ENCODE results near the gene HIPK3. TPM values are rescaled to one million over a fixed set of nuclear protein-coding genes. Genes with fewer than 3 reads are reported as not detected.

HIPK3 gene
- polyA plus RNA-seq, 4 donors = 9.5 to 40.7 (median 20.0) TPM

DNA sequence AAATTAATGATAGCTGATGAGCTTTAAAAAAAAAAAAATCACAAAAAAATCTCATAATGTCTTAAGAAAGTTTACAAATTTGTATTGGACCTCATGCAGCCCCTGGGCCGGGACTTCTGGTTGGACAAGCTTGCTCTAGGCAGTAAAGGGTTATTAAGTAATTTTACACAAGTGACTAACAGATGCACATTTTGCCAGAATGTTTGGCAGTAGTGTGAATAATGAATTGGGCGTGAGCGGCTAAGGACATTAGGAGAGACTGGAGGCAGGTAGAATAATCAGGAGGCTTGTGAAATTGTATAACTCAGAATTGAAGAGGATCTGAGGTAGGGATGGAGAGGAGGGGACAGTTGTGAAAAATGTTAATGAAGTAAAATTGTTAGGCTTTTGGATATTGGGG is 77.4 kb downstream of the HIPK3 start:
- WGBS, 3 donors = 94 to 97% (median 96%) methylated on average over 3 of the region's 3 CpGs
- DNase-seq (no peak), FAIRE-seq (no peak)
- Histone ChIP-seq H3K4me3 (ENCODE audit: low read depth in 1 of 3, low read length in 3 of 3) (no peak overlapping the region), H3K36me3 (ENCODE audit: control insufficient read depth in 3 of 3, insufficient read depth in 2 of 3, low read depth in 1 of 3, low read length in 3 of 3) (peaks cover 0 to 18% (median 6%) of the 10 kb centered on the region in 3 donors), H3K4me1 (ENCODE audit: control insufficient read depth in 3 of 3, insufficient read depth in 2 of 3, low read depth in 1 of 3, low read length in 2 of 3) (no peaks in the 10 kb centered on the region), H3K27me3 (ENCODE audit: control insufficient read depth in 3 of 3, insufficient read depth in 3 of 3, low read length in 3 of 3) (no peaks in the 10 kb centered on the region), H3K9me3 (ENCODE audit: control insufficient read depth in 2 of 2, insufficient read depth in 1 of 2, low read depth in 1 of 2, low read length in 1 of 2) (no peaks in the 10 kb centered on the region), H3K27ac (ENCODE audit: low read depth in 1 of 3, low read length in 2 of 3) (no peak overlapping the region)

DNA sequence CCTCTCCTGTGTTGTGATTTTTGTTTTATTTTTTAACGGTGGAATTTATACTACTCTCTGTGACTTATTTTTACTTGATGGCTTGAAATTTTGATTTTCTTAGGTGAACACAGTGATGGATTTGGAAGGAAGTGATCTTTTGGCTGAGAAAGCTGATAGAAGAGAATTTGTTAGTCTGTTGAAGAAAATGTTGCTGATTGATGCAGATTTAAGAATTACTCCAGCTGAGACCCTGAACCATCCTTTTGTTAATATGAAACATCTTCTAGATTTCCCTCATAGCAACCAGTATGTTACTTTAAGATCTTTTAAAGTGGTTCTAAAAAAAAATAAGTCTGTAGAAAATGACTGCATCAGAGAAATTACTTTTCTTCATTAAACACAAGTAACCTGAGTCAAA is 82.1 kb downstream of the HIPK3 start:
- WGBS, 3 donors = 88 to 90% (median 89%) methylated on average over 1 of the region's 1 CpG
- Histone ChIP-seq H3K9me3 (ENCODE audit: control insufficient read depth in 2 of 2, insufficient read depth in 1 of 2, low read depth in 1 of 2, low read length in 1 of 2) (no peaks in the 10 kb centered on the region), H3K27ac (ENCODE audit: low read depth in 1 of 3, low read length in 2 of 3) (no peak overlapping the region), H3K4me3 (ENCODE audit: low read depth in 1 of 3, low read length in 3 of 3) (no peak overlapping the region), H3K36me3 (ENCODE audit: control insufficient read depth in 3 of 3, insufficient read depth in 2 of 3, low read depth in 1 of 3, low read length in 3 of 3) (peaks cover 3 to 24% (median 21%) of the 10 kb centered on the region in 3 donors), H3K27me3 (ENCODE audit: control insufficient read depth in 3 of 3, insufficient read depth in 3 of 3, low read length in 3 of 3) (no peaks in the 10 kb centered on the region), H3K4me1 (ENCODE audit: control insufficient read depth in 3 of 3, insufficient read depth in 2 of 3, low read depth in 1 of 3, low read length in 2 of 3) (no peaks in the 10 kb centered on the region)
- no peak for DNase-seq
- FAIRE-seq = no peak

DNA sequence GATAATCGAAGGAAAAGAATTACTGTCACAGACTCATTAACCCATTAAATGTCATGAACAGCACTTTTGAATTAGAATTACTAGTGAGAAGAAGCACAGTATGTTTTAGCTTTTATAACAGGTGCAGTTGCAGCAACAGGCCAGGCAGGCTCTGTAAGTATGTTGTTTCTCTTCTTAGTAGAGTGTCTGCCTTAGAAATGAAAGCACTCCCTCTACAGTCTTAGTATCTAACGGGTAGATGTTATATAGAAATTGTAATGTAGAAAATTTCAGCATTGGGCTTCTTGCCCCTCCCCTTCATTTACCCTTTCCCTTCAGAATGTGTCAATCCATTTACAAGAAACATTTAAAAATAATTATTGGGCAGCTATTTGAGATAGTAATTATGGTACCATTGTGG is 87.4 kb downstream of the HIPK3 start:
- DNase-seq = no peak
- Histone ChIP-seq H3K36me3 (ENCODE audit: control insufficient read depth in 3 of 3, insufficient read depth in 2 of 3, low read depth in 1 of 3, low read length in 3 of 3) (peaks cover 5 to 37% (median 26%) of the 10 kb centered on the region in 3 donors), H3K9me3 (ENCODE audit: control insufficient read depth in 2 of 2, insufficient read depth in 1 of 2, low read depth in 1 of 2, low read length in 1 of 2) (no peaks in the 10 kb centered on the region), H3K4me1 (ENCODE audit: control insufficient read depth in 3 of 3, insufficient read depth in 2 of 3, low read depth in 1 of 3, low read length in 2 of 3) (no peaks in the 10 kb centered on the region), H3K27me3 (ENCODE audit: control insufficient read depth in 3 of 3, insufficient read depth in 3 of 3, low read length in 3 of 3) (no peaks in the 10 kb centered on the region), H3K4me3 (ENCODE audit: low read depth in 1 of 3, low read length in 3 of 3) (no peak overlapping the region), H3K27ac (ENCODE audit: low read depth in 1 of 3, low read length in 2 of 3) (no peak overlapping the region)
- no peak for FAIRE-seq
- 34 to 44% (median 39%) methylated on average over 2 of the region's 2 CpGs for WGBS, 3 donors

DNA sequence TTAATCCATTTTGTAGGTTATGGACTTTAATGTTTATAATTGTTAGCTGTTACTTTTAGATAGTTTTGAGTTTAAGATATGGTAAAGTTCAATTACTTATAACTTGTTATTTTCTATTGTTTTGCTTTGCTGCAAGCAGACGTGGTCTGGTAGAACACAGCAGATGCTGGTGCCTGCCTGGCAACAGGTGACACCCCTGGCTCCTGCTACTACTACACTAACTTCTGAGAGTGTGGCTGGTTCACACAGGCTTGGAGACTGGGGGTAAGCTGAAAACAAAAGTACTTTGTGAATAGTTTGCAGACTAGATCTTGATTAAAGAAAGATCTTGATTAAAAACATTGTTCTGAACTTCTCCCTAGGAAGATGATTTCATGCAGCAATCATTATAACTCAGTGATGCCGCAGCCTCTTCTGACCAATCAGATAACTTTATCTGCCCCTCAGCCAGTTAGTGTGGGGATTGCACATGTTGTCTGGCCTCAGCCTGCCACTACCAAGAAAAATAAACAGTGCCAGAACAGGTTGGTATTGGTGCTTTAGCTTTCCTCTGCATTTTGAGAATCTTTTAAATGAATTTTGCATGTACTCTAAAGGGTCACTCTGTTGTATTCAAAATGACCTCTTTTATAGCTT is 90.4 kb downstream of the HIPK3 start:
- DNase-seq (no peak), FAIRE-seq (no peak)
- Histone ChIP-seq H3K4me3 (ENCODE audit: low read depth in 1 of 3, low read length in 3 of 3) (no peak overlapping the region), H3K36me3 (ENCODE audit: control insufficient read depth in 3 of 3, insufficient read depth in 2 of 3, low read depth in 1 of 3, low read length in 3 of 3) (peaks cover 4 to 36% (median 21%) of the 10 kb centered on the region in 3 donors), H3K27ac (ENCODE audit: low read depth in 1 of 3, low read length in 2 of 3) (no peak overlapping the region), H3K27me3 (ENCODE audit: control insufficient read depth in 3 of 3, insufficient read depth in 3 of 3, low read length in 3 of 3) (no peaks in the 10 kb centered on the region), H3K4me1 (ENCODE audit: control insufficient read depth in 3 of 3, insufficient read depth in 2 of 3, low read depth in 1 of 3, low read length in 2 of 3) (no peaks in the 10 kb centered on the region), H3K9me3 (ENCODE audit: control insufficient read depth in 2 of 2, insufficient read depth in 1 of 2, low read depth in 1 of 2, low read length in 1 of 2) (no peaks in the 10 kb centered on the region)
- WGBS, 3 donors = 71 to 79% (median 76%) methylated on average over 2 of the region's 2 CpGs

DNA sequence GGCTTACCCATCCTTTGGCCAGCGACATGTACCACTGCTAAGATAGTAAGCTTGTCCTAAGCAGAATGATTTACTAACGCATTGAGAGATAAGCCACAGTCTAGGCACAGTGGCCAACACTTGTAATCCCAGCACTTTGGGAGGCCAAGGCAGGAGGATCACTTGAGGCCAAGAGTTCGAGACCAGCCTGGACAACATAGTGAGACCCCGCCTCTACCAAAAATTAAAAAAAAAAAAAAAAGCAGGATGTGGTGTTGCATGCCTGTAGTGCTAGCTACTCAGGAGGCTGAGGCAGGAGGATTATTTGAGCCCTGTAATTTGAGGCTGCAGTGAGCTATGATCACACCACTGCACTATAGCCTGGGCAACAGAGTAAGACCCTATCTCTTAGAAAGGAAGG is 93.1 kb downstream of the HIPK3 start:
- Histone ChIP-seq H3K4me1 (ENCODE audit: control insufficient read depth in 3 of 3, insufficient read depth in 2 of 3, low read depth in 1 of 3, low read length in 2 of 3) (no peaks in the 10 kb centered on the region), H3K27ac (ENCODE audit: low read depth in 1 of 3, low read length in 2 of 3) (no peak overlapping the region), H3K27me3 (ENCODE audit: control insufficient read depth in 3 of 3, insufficient read depth in 3 of 3, low read length in 3 of 3) (no peaks in the 10 kb centered on the region), H3K4me3 (ENCODE audit: low read depth in 1 of 3, low read length in 3 of 3) (no peak overlapping the region), H3K9me3 (ENCODE audit: control insufficient read depth in 2 of 2, insufficient read depth in 1 of 2, low read depth in 1 of 2, low read length in 1 of 2) (no peaks in the 10 kb centered on the region), H3K36me3 (ENCODE audit: control insufficient read depth in 3 of 3, insufficient read depth in 2 of 3, low read depth in 1 of 3, low read length in 3 of 3) (peaks cover 9 to 34% (median 19%) of the 10 kb centered on the region in 3 donors)
- DNase-seq (no peak), FAIRE-seq (no peak)
- WGBS, 3 donors = 98 to 100% (median 98%) methylated on average over 4 of the region's 4 CpGs

DNA sequence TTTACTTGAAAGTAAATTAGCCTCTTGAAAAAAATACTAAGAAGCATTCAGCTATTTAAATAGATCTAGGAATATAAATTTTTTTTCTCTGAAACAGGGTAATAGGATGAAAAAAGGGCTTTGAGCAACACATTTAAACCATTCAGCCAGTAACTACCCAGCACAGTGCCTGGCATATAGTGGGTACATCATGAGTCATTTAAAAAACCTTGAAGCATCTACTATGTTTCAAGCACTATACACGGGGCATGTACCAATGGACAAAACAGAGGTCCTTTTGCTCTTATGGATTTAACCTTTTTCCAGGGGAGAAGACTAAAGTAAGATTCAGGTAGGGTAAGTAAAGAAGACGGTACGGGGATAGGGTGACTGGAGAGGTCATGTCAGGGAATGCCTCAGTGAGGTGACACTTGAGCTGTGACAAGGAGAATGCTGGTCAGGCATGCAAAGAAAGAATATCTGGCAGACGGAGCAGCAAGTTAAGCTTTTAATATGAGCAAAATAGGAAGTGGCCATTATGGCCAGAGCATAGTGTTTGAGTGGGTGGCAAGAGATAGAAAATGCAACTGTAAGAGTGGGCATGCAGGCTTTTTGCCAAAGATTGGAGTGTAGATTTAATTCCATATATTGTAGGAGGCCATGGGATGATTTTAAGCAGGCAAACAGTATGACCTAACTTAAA is 101.1 kb downstream of the HIPK3 start:
- FAIRE-seq = no peak
- 75 to 81% (median 77%) methylated on average over 4 of the region's 4 CpGs for WGBS, 3 donors
- H3K4me3 ChIP-seq (ENCODE audit: low read depth in 1 of 3, low read length in 3 of 3) = no peak overlapping the region
- no peaks in the 10 kb centered on the region for H3K27me3 ChIP-seq (ENCODE audit: control insufficient read depth in 3 of 3, insufficient read depth in 3 of 3, low read length in 3 of 3)
- H3K4me1 ChIP-seq (ENCODE audit: control insufficient read depth in 3 of 3, insufficient read depth in 2 of 3, low read depth in 1 of 3, low read length in 2 of 3) = no peaks in the 10 kb centered on the region
- peaks cover 0 to 2% (median 0%) of the 10 kb centered on the region in 3 donors for H3K36me3 ChIP-seq (ENCODE audit: control insufficient read depth in 3 of 3, insufficient read depth in 2 of 3, low read depth in 1 of 3, low read length in 3 of 3)
- H3K9me3 ChIP-seq (ENCODE audit: control insufficient read depth in 2 of 2, insufficient read depth in 1 of 2, low read depth in 1 of 2, low read length in 1 of 2) = no peaks in the 10 kb centered on the region
- H3K27ac ChIP-seq (ENCODE audit: low read depth in 1 of 3, low read length in 2 of 3) = no peak overlapping the region
- no peak for DNase-seq

DNA sequence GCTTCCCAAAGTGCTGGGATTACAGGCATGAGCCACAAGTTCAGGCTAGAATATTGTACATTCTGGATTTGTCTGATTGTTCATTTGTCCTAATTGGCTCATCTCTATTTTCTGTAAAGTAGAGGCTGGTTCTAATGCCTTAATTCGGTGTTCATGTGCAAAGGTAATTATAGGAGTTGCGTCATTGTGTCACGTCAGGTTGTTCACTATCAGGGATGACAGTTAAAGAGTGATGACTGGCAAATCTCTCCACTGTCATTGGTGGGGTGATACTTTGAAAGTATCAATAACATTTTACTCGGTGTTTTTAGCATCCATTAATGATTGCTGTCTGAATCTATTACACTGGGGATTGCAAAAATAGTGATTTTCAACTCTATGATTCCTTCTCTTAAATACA is 103.5 kb downstream of the HIPK3 start:
- FAIRE-seq (no peak), DNase-seq (no peak)
- Histone ChIP-seq H3K4me1 (ENCODE audit: control insufficient read depth in 3 of 3, insufficient read depth in 2 of 3, low read depth in 1 of 3, low read length in 2 of 3) (no peaks in the 10 kb centered on the region), H3K36me3 (ENCODE audit: control insufficient read depth in 3 of 3, insufficient read depth in 2 of 3, low read depth in 1 of 3, low read length in 3 of 3) (peaks cover 0 to 2% (median 0%) of the 10 kb centered on the region in 3 donors), H3K9me3 (ENCODE audit: control insufficient read depth in 2 of 2, insufficient read depth in 1 of 2, low read depth in 1 of 2, low read length in 1 of 2) (no peaks in the 10 kb centered on the region), H3K4me3 (ENCODE audit: low read depth in 1 of 3, low read length in 3 of 3) (no peak overlapping the region), H3K27me3 (ENCODE audit: control insufficient read depth in 3 of 3, insufficient read depth in 3 of 3, low read length in 3 of 3) (no peaks in the 10 kb centered on the region), H3K27ac (ENCODE audit: low read depth in 1 of 3, low read length in 2 of 3) (no peak overlapping the region)
- WGBS, 3 donors = 29 to 72% (median 55%) methylated on average over 4 of the region's 4 CpGs

DNA sequence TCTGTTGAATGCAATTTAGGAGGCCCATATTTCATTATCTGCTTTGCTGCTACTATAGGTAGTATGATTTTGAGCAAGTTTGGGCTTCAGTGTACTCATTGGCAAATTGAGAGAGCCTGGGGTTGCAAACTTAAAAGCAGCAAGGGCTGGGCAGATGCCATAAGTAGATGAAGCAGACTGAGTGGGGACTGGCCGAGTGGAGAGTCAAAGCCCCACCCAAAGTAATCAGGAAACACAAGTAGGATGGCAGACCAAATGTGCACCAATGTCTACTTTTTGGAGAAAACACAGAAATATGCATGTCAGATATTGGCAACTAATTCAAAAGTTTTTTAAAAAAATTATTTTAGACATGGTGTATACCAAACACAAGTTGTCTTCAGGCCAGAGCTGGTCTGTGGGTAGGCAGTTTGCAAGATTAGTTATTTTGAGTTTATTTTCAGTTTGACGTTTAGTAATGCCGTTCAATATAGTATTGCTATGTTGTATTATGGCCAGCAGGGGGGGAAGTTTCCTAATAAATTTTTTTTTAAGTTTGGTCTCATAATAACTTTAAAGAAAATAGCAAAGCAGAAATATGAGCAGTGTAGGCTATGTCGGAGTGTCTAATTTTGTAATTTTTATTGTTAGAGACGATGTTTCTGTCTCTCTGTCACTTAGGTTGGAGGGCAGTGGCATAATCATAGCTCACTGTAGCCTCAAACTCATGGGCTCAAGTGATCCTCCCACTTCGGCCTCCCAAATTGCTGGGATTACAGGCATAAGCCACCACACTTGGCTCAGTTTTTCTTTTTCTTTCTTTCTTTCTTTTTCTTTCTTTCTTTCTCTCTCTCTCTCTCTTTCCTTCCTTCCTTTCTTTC is 105.1 kb downstream of the HIPK3 start:
- Histone ChIP-seq H3K4me3 (ENCODE audit: low read depth in 1 of 3, low read length in 3 of 3) (no peak overlapping the region), H3K36me3 (ENCODE audit: control insufficient read depth in 3 of 3, insufficient read depth in 2 of 3, low read depth in 1 of 3, low read length in 3 of 3) (no peaks in the 10 kb centered on the region), H3K9me3 (ENCODE audit: control insufficient read depth in 2 of 2, insufficient read depth in 1 of 2, low read depth in 1 of 2, low read length in 1 of 2) (no peaks in the 10 kb centered on the region), H3K4me1 (ENCODE audit: control insufficient read depth in 3 of 3, insufficient read depth in 2 of 3, low read depth in 1 of 3, low read length in 2 of 3) (no peaks in the 10 kb centered on the region), H3K27ac (ENCODE audit: low read depth in 1 of 3, low read length in 2 of 3) (no peak overlapping the region), H3K27me3 (ENCODE audit: control insufficient read depth in 3 of 3, insufficient read depth in 3 of 3, low read length in 3 of 3) (no peaks in the 10 kb centered on the region)
- 19 to 22% (median 20%) methylated on average over 6 of the region's 6 CpGs for WGBS, 3 donors
- DNase-seq (peak; percentile 48 to 59), FAIRE-seq (no peak)
